ENCODE results near the gene RETNLB. TPM values are rescaled to one million over a fixed set of nuclear protein-coding genes. Genes with fewer than 3 reads are reported as not detected.

RETNLB gene
- total RNA-seq, 6 experiments from 2014 or later: not detected

GRCh38 chr3:108713816-108714215 lies 43.4 kb downstream of the RETNLB start:
- Histone ChIP-seq H3K9me3 (no peaks in the 10 kb centered on the region), H3K27me3 (no peaks in the 10 kb centered on the region), H3K27ac (no peak overlapping the region), H3K4me1 (no peaks in the 10 kb centered on the region), H3K36me3 (no peaks in the 10 kb centered on the region), H3K4me3 (no peak overlapping the region)
- TF ChIP-seq POLR2A (IDR thresholded peaks at IDR 0.05): no peak
- TF ChIP-seq CTCF (IDR thresholded peaks at IDR 0.05): no peak
- ATAC-seq (no peak), DNase-seq (no peak)
- intact Hi-C loops (cut with DNase I): no loop called here
- WGBS (ENCODE audit: insufficient coverage, low coverage, low lambda C conversion rate, missing lambda C conversion rate): 56% methylated on average over 3 of the region's 3 CpGs

- ATAC-seq: no peak
- H3K27ac ChIP-seq: no peak overlapping the region
- no peak overlapping the region for H3K4me3 ChIP-seq
- no peaks in the 10 kb centered on the region for H3K27me3 ChIP-seq
- no peak for DNase-seq
- H3K4me1 ChIP-seq: no peaks in the 10 kb centered on the region
- intact Hi-C loops (cut with DNase I): no loop called here
- no peaks in the 10 kb centered on the region for H3K36me3 ChIP-seq
- no peaks in the 10 kb centered on the region for H3K9me3 ChIP-seq
- WGBS (ENCODE audit: insufficient coverage, low coverage, low lambda C conversion rate, missing lambda C conversion rate): 66% methylated on average over 5 of the region's 5 CpGs
- no peak for TF ChIP-seq POLR2A (IDR thresholded peaks at IDR 0.05)
- TF ChIP-seq CTCF (IDR thresholded peaks at IDR 0.05): no peak
These were observed 44.1 kb downstream of the RETNLB start for GRCh38 chr3:108713009-108713516.

Small RNA genes lying within 50 kb of the gene (small RNA-seq; reads per million reads assigned to genes)
- 0 reads per million in 2 experiments for gene AC092185.1

Other genes starting within 250 kb of the RETNLB start
- not detected for gene MYH15, start 246.8 kb downstream of the RETNLB start, total RNA-seq
- gene CIP2A, start 168.0 kb downstream of the RETNLB start, total RNA-seq: 1 to 10 TPM in 3 of 6 experiments, under 1 TPM in 3; 0.44 to 3.2 (median 1.3) TPM
- gene DZIP3, start 167.7 kb downstream of the RETNLB start, total RNA-seq: 1 to 10 TPM; 2.2 to 5.2 (median 3.0) TPM
- gene TRAT1, start 65.4 kb upstream of the RETNLB start, total RNA-seq: 1 to 10 TPM in 2 of 6 experiments, under 1 TPM in 1, not detected in 3; 0.27 to 1.9 (median 1.5) TPM
- not detected for gene GUCA1C, start 196.5 kb upstream of the RETNLB start, total RNA-seq